GM12873 (cell line): ENCODE data around the gene FAM151A.

Experiments used
- TF ChIP-seq, protein P1 (sequence below): IDR thresholded peaks from 2 replicates; pipeline ENCODE4 v1.5.1; 2012; ENCODE audit warnings: low read depth, mild to moderate bottlenecking, moderate library complexity, low read length, control low read depth; ENCODE audit not compliant: insufficient read depth; ENCODE audit errors: missing control alignments

FAM151A gene

DNA sequence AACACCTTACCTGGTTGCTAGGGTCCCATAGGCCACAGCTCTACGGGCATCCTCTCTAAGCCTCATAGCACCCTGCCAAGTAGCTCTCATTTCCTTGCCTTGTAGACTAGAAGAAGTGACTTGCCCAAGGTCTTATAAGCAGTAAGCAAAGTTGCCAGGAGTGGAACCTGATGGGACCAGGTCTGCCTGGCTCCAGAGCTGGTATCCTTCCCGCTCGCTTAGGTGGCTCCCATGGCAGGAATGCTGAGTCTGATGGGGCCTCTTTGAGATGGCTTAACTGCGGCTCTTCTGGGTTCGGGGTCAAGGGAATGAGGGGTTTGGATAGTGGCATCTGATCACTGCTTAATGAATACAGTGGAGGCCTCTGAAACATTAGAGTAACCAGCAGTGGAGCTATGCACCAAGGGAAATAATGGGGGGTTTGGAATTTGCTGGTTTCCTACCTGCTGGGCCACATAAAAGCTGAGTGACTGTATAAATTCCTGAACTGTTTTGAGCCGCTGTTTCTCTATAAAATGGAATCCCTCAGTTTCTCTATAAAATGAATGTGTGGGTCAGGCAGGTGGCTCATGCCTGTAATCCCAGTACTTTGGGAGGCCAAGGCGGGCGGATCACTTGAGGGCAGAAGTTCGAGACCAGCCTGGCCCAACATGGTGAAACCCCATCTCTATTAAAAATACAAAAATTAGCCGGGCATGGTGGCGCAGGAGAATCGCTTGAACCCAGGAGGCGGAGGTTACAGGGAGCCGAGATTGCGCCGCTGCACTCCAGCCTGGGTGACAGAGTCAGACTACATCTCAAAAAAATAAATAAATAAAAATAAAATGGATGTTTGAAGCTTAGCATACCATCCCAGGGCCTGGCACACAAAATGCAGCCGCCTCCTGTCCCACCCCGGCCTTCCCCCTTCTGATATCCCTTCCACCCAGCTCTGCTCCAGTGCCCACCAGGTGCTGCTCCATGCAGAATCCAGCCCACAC is 12.4 kb downstream of the FAM151A start:
- TF ChIP-seq, protein P1, sequence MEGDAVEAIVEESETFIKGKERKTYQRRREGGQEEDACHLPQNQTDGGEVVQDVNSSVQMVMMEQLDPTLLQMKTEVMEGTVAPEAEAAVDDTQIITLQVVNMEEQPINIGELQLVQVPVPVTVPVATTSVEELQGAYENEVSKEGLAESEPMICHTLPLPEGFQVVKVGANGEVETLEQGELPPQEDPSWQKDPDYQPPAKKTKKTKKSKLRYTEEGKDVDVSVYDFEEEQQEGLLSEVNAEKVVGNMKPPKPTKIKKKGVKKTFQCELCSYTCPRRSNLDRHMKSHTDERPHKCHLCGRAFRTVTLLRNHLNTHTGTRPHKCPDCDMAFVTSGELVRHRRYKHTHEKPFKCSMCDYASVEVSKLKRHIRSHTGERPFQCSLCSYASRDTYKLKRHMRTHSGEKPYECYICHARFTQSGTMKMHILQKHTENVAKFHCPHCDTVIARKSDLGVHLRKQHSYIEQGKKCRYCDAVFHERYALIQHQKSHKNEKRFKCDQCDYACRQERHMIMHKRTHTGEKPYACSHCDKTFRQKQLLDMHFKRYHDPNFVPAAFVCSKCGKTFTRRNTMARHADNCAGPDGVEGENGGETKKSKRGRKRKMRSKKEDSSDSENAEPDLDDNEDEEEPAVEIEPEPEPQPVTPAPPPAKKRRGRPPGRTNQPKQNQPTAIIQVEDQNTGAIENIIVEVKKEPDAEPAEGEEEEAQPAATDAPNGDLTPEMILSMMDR: no peak

- TF ChIP-seq, protein P1: no peak
These were observed 13.3 kb downstream of the FAM151A start for GRCh38 chr1:54610048-54610447.

DNA sequence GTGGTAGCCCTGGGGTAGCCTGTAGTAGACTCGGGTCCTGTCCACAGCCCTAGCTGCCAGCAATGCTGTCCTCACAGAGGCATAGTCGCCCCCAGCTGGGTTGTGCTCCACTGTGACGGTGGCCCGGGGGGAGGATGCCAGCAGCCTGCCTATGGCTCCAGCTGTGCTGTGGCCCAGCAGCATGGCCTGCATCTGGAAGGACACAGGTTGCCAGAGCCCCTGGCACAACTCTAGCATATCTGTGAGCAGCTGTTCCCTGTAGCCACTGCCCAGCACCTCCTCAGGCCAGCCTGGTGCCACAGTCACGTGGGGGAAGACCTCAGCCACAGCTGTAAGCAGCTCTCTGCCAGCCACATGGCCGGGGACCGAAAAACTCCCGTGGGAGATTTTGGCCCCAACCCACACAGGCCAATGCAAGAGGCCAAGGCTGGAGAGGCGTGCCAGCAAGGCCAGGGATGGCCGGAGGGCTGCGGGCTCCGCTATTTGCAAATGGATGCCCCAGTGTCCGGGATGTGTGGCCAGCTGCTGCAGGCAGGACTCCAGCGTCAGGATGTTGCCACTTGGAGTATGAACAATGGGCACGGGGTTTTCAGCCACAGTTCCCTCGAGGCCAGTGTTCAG is 13.9 kb downstream of the FAM151A start:
- TF ChIP-seq, protein P1: no peak

GRCh38 chr1:54608566-54609230 is 14.6 kb downstream of the FAM151A start:
- TF ChIP-seq, protein P1: no peak

- TF ChIP-seq, protein P1: no peak
These were observed 15.3 kb downstream of the FAM151A start for GRCh38 chr1:54607821-54608565.

GRCh38 chr1:54606990-54607325 is 16.4 kb downstream of the FAM151A start:
- TF ChIP-seq, protein P1: no peak
